B cell (primary cell): ENCODE data around the gene SETD1A. TPM values are rescaled to one million over a fixed set of nuclear protein-coding genes. Genes with fewer than 3 reads are reported as not detected.

Experiments used
- ATAC-seq: fragments of 200-7000 bp; cut with Tn5 transposase; one replicate; pipeline ENCODE4 v1.10.0; 2021; ENCODE audit warnings: low read depth, mild to moderate bottlenecking, moderate number of reproducible peaks, moderate library complexity
- CTCF ChIA-PET: fragments of 350-600 bp; sonication (Branson Sonifier 250); formaldehyde crosslinking; loops from one replicate; lab custom pipeline; 2021; ENCODE audit warnings: antibody characterized with exemption, inconsistent platforms; lab: Charles Lee
- POLR2A ChIA-PET: fragments of 350-600 bp; sonication (Branson Sonifier 250); formaldehyde crosslinking; loops from one replicate; lab custom pipeline; 2021; ENCODE audit warnings: antibody characterized with exemption; lab: Charles Lee
- DNase-seq: peaks from one replicate; pipeline ENCODE4 v3.0.0; 2013
- H2AFZ ChIP-seq: 2 replicates; pipeline ENCODE4 v1.6.1; 2012; ENCODE audit warnings: mild to moderate bottlenecking, low read depth, low read length; ENCODE audit not compliant: insufficient read depth, poor library complexity, severe bottlenecking
- H3K27ac ChIP-seq, 2 donors: 1 replicate in 1 of 2; 2 replicates in 1 of 2; pipeline ENCODE4 v1.5.1; 2012 to 2013; ENCODE audit warnings: low read length in 2 of 2, mild to moderate bottlenecking in 2 of 2, moderate library complexity in 1 of 2
- H3K27me3 ChIP-seq, 4 experiments: fragments of 200-600 bp in 1 of 4; sonication (generic) in 1 of 4; replicated peaks in 1 of 4; 1 replicate in 2 of 4; 2 replicates in 2 of 4; pipeline versions ENCODE4 v1.6.1 to v1.7.0; 2013 to 2016; ENCODE audit warnings: low read length in 3 of 4, mild to moderate bottlenecking in 2 of 4, mixed read lengths in 1 of 4, moderate library complexity in 1 of 4; ENCODE audit not compliant: insufficient read depth in 4 of 4, control insufficient read depth in 3 of 4; ENCODE audit errors: control extremely low read depth in 1 of 4
- H3K36me3 ChIP-seq, 2 experiments: replicated peaks in 1 of 2; 1 replicate in 1 of 2; 2 replicates in 1 of 2; pipeline versions ENCODE4 v1.6.1 to v1.7.1; 2013; ENCODE audit warnings: low read length in 1 of 2; ENCODE audit not compliant: insufficient read depth in 2 of 2, control insufficient read depth in 1 of 2; ENCODE audit errors: control extremely low read depth in 1 of 2, extremely low read depth in 1 of 2
- H3K4me1 ChIP-seq, 2 donors: fragments of 200-600 bp in 1 of 2; sonication (generic) in 1 of 2; 1 replicate in 1 of 2; 2 replicates in 1 of 2; pipeline versions ENCODE4 v1.5.1 to v1.6.1; 2013 to 2017; ENCODE audit warnings: low read length in 2 of 2; ENCODE audit not compliant: control insufficient read depth in 2 of 2, insufficient read depth in 2 of 2
- H3K4me2 ChIP-seq: replicated peaks from 2 replicates; pipeline ENCODE3; 2012; ENCODE audit warnings: mild to moderate bottlenecking, low read depth, low read length; ENCODE audit not compliant: poor library complexity, severe bottlenecking
- H3K4me3 ChIP-seq, 5 experiments: fragments of 200-600 bp in 1 of 5; sonication (generic) in 1 of 5; 1 replicate in 3 of 5; 2 replicates in 2 of 5; pipeline versions ENCODE4 v1.5.1 to v1.7.0; 2011 to 2016; ENCODE audit warnings: low read length in 4 of 5, mild to moderate bottlenecking in 4 of 5, low read depth in 2 of 5, control low read depth in 1 of 5, moderate library complexity in 1 of 5; ENCODE audit not compliant: insufficient read depth in 1 of 5; ENCODE audit errors: control extremely low read depth in 1 of 5, extremely low read depth in 1 of 5
- H3K79me2 ChIP-seq: fragments of 200-600 bp; sonication (generic); one replicate; pipeline ENCODE4 v1.6.0; 2016; ENCODE audit warnings: low read length; ENCODE audit not compliant: control insufficient read depth, insufficient read depth
- H3K9ac ChIP-seq: fragments of 200-600 bp; sonication (generic); 2 replicates; pipeline ENCODE4 v1.6.1; 2017; ENCODE audit warnings: mild to moderate bottlenecking, low read length, moderate library complexity
- H3K9me3 ChIP-seq, 3 donors: one replicate each; pipeline versions ENCODE4 v1.6.1 to v1.7.1; 2013; ENCODE audit warnings: low read length in 2 of 3; ENCODE audit not compliant: control insufficient read depth in 2 of 3, insufficient read depth in 1 of 3; ENCODE audit errors: control extremely low read depth in 1 of 3
- H4K20me1 ChIP-seq: 2 replicates; pipeline ENCODE4 v1.6.0; 2012; ENCODE audit warnings: mild to moderate bottlenecking, low read length; ENCODE audit not compliant: insufficient read depth, control insufficient read depth, poor library complexity, severe bottlenecking
- H3K27ac Mint-ChIP-seq: one replicate; pipeline ENCODE4 v1.8.0; 2021; ENCODE audit warnings: mixed read lengths
- H3K27me3 Mint-ChIP-seq: one replicate; pipeline ENCODE4 v1.8.0; 2021; ENCODE audit warnings: mixed read lengths
- H3K4me1 Mint-ChIP-seq: one replicate; pipeline ENCODE4 v1.8.0; 2021; ENCODE audit warnings: mixed read lengths
- H3K4me3 Mint-ChIP-seq: one replicate; pipeline ENCODE4 v1.8.0; 2021; ENCODE audit warnings: mixed read lengths
- H3K9me3 Mint-ChIP-seq: one replicate; pipeline ENCODE4 v1.8.0; 2022; ENCODE audit warnings: mixed read lengths; ENCODE audit not compliant: insufficient read depth
- EZH2 ChIP-seq: IDR thresholded peaks from 2 replicates; pipeline ENCODE4 v1.6.1; 2012; ENCODE audit warnings: borderline replicate concordance, low read depth, mild to moderate bottlenecking, moderate library complexity, low read length; ENCODE audit not compliant: insufficient read depth, poor library complexity, severe bottlenecking
- WGBS: methylation state at CpG from one replicate; pipeline ENCODE4 v1.1.5; 2013; ENCODE audit warnings: missing lambda C conversion rate; ENCODE audit not compliant: insufficient coverage; 5-methylcytosine and 5-hydroxymethylcytosine counted together
- intact Hi-C: fragments of 100-400 bp; cut with micrococcal nuclease; formaldehyde crosslinking; loops from one replicate; pipeline ENCODE4 v1.10.0; 2022
- polyA plus RNA-seq: library from polyadenylated mRNA; depleted of rRNA; stranded (reverse); fragments of >200 nt; gene quantifications from 2 replicates; pipeline ENCODE4 v1.2.3, GENCODE V29; 2012
- total RNA-seq, 2 donors: library from RNA; stranded (reverse); fragments of 120-200 nt in 1 of 2; gene quantifications; 1 replicate in 1 of 2; 2 replicates in 1 of 2; pipeline versions ENCODE4 v1.2.3 to v1.2.4, GENCODE V29; 2013 to 2022
- TF ChIP-seq, protein P1 (sequence below): fragments of 200-600 bp; IDR thresholded peaks from one replicate; pipeline ENCODE4 v1.8.0; 2022; ENCODE audit warnings: antibody characterized with exemption, mild to moderate bottlenecking

Gene SETD1A
- total and polyA plus RNA-seq, 2 donors (not counting 1 experiment from before 2014, with no cell fraction given) = 11.5 to 39.5 TPM

DNA sequence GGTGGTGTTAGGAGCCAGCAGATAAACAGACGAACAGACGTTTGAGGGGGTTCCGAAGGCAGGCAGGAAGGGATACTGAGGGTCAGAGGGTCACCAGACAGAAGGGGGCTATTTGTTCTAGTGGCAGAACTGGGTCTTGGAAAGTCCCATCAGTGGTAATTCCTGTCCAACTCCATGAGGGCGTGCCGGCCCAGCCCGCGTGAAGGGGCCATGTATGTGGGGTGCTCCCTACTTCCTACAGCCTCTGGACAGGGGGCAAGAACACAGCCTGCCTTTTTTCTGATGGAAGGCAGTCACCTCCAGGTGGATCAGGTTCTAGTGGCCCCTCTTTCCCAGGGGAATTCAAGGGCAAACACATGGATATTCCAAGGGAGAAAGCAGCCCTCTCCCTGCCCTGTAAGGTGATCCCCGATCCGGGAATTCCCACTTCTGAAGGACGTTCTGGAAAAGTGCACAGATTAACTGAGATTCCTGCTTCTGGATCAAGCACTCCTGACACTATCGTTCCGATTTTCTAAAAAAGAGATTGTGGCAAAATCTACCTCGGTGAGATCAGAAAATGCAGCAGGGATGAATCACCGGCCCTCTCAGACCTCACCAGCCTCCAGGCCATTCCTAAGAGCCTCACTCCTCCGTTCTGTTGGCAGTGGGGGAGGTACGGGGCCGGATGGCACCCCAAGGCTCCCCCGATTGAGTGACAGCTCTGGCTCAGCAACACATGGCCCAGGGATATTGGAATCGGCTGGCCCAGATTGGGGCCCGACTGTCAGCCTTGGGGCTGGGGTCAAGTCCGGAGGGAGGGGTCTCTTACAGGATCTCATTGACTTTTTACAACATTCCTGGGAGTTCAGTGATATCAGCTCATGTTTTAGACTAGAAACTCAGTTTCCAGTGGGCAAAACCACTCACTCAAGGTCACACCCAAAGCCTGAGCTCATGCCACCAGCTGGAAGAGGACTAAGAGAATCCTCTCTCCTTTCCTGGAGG is 40.5 kb downstream of the SETD1A start:
- peak overlapping the region; percentile 32 for H3K27ac Mint-ChIP-seq
- 82% methylated on average over 17 of the region's 21 CpGs for WGBS
- H3K9me3 Mint-ChIP-seq = no peaks in the 10 kb centered on the region
- peak overlapping the region in 4 of 5 experiments; percentile 54 to 72 (median 66) for H3K4me3 ChIP-seq
- intact Hi-C loops = loop anchor here (1.0 kb wide), 5 partner anchors 36 to 144 kb away; partner anchors contain the start of genes SETD1A and VKORC1
- H3K4me1 ChIP-seq = peaks cover 9 to 13% of the 10 kb centered on the region in 2 donors
- CTCF ChIA-PET = interaction anchor here (0.6 to 1.8 kb wide), 8 partner anchors 12 to 463 kb away, joined by 3 to 6 read pairs (median 3); partner anchors contain the start of genes HSD3B7 and ZNF668
- H3K9me3 ChIP-seq = peaks cover 0 to 5% (median 0%) of the 10 kb centered on the region in 3 donors
- ATAC-seq (no peak), DNase-seq (no peak)
- peak overlapping the region; percentile 72 for H3K9ac ChIP-seq
- H3K27ac ChIP-seq = no peak overlapping the region
- H3K79me2 ChIP-seq = no peaks in the 10 kb centered on the region
- H3K27me3 Mint-ChIP-seq = no peaks in the 10 kb centered on the region
- no peak for TF ChIP-seq EZH2
- TF ChIP-seq, protein P1, sequence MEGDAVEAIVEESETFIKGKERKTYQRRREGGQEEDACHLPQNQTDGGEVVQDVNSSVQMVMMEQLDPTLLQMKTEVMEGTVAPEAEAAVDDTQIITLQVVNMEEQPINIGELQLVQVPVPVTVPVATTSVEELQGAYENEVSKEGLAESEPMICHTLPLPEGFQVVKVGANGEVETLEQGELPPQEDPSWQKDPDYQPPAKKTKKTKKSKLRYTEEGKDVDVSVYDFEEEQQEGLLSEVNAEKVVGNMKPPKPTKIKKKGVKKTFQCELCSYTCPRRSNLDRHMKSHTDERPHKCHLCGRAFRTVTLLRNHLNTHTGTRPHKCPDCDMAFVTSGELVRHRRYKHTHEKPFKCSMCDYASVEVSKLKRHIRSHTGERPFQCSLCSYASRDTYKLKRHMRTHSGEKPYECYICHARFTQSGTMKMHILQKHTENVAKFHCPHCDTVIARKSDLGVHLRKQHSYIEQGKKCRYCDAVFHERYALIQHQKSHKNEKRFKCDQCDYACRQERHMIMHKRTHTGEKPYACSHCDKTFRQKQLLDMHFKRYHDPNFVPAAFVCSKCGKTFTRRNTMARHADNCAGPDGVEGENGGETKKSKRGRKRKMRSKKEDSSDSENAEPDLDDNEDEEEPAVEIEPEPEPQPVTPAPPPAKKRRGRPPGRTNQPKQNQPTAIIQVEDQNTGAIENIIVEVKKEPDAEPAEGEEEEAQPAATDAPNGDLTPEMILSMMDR = no peak
- POLR2A ChIA-PET = interaction anchor here (0.5 to 1.6 kb wide), 6 partner anchors 122 to 1232 kb away, joined by 3 to 6 read pairs (median 4); partner anchors contain the start of gene FUS
- peak overlapping the region; percentile 91 for H3K4me3 Mint-ChIP-seq
- H3K4me2 ChIP-seq = peak overlapping the region; percentile 88
- H4K20me1 ChIP-seq = no peaks in the 10 kb centered on the region
- H3K36me3 ChIP-seq = no peaks in the 10 kb centered on the region
- peak overlapping the region; percentile 96 for H2AFZ ChIP-seq
- peaks cover 9% of the 10 kb centered on the region for H3K4me1 Mint-ChIP-seq
- H3K27me3 ChIP-seq = peaks cover 0 to 7% (median 0%) of the 10 kb centered on the region in 4 experiments
